GM21447 (cell line): ENCODE data around the gene CASP7.
"Not testable (repeated sequence)": the region's sequence is repeated elsewhere in the genome, so short reads cannot be mapped to it uniquely, and the experiment has no call there.

Source experiments
- ATAC-seq: cut with Tn5 transposase; IDR thresholded peaks from one replicate; pipeline ENCODE4 v1.9.1; 2021; ENCODE audit not compliant: unreplicated experiment

Gene CASP7

GRCh38 chr10:113679463-113680189 lies at the start of gene CASP7:
Gene CASP7, plus strand, starts transcription at chr10:113679912. Its CDS starts 17,582 bp downstream, at chr10:113697494.
- peak; percentile 56 for ATAC-seq

GRCh38 chr10:113630929-113631533 lies 48.7 kb upstream of the CASP7 start:
- no peak for ATAC-seq

GRCh38 chr10:113631684-113632367 lies 47.9 kb upstream of the CASP7 start:
- ATAC-seq = no peak

GRCh38 chr10:113639966-113640365 lies 39.7 kb upstream of the CASP7 start:
- no peak for ATAC-seq

- no peak for ATAC-seq
Observed at GRCh38 chr10:113641702-113642101, 38.0 kb upstream of the CASP7 start.

- no peak for ATAC-seq
Observed at GRCh38 chr10:113643183-113643582, 36.5 kb upstream of the CASP7 start.

GRCh38 chr10:113644185-113645120 lies 35.3 kb upstream of the CASP7 start:
- no peak for ATAC-seq

GRCh38 chr10:113646336-113647201 lies 33.1 kb upstream of the CASP7 start:
- ATAC-seq = no peak

- ATAC-seq = no peak
Observed at GRCh38 chr10:113647812-113648211, 31.9 kb upstream of the CASP7 start.

- ATAC-seq = no peak
Observed at GRCh38 chr10:113648478-113648877, 31.2 kb upstream of the CASP7 start.

- no peak for ATAC-seq
Observed at GRCh38 chr10:113650172-113650571, 29.5 kb upstream of the CASP7 start.

GRCh38 chr10:113651021-113651420 lies 28.7 kb upstream of the CASP7 start:
- no peak for ATAC-seq

- no peak for ATAC-seq
Observed at GRCh38 chr10:113651898-113652297, 27.8 kb upstream of the CASP7 start.

- not testable (repeated sequence) for ATAC-seq
Observed at GRCh38 chr10:113652456-113652855, 27.3 kb upstream of the CASP7 start.

- no peak for ATAC-seq
Observed at GRCh38 chr10:113656896-113657295, 22.8 kb upstream of the CASP7 start.

- no peak for ATAC-seq
Observed at GRCh38 chr10:113657544-113657943, 22.2 kb upstream of the CASP7 start.

- ATAC-seq = no peak
Observed at GRCh38 chr10:113661332-113661731, 18.4 kb upstream of the CASP7 start.

GRCh38 chr10:113663142-113663541 lies 16.6 kb upstream of the CASP7 start:
- no peak for ATAC-seq

GRCh38 chr10:113663908-113664307 lies 15.8 kb upstream of the CASP7 start, which contains the start of gene NRAP:
Gene NRAP, minus strand, starts transcription at chr10:113664041. Its CDS starts 159 bp downstream, at chr10:113663882.
- ATAC-seq = no peak

- no peak for ATAC-seq
Observed at GRCh38 chr10:113665352-113665751, 14.4 kb upstream of the CASP7 start.
